AG04450 (cell line): ENCODE measurements around the gene INTS3. TPM values are rescaled to one million over a fixed set of nuclear protein-coding genes. Genes with fewer than 3 reads are reported as not detected.

Experiments
- CTCF ChIA-PET: fragments of 300-600, 350-600 bp; formaldehyde crosslinking; extraction: SDS; loops from one replicate; lab custom pipeline; 2022; ENCODE audit warnings: antibody characterized with exemption, inconsistent platforms; lab: Charles Lee
- POLR2A ChIA-PET: fragments of 350-600 bp; formaldehyde crosslinking; extraction: SDS; loops from one replicate; lab custom pipeline; 2021; ENCODE audit warnings: antibody characterized with exemption, inconsistent platforms; lab: Yijun Ruan, JAX
- DNase-seq: peaks from one replicate; pipeline ENCODE4 v3.0.0-alpha.2; 2011; ENCODE audit warnings: low read depth, low spot score
- H3K27ac ChIP-seq: one replicate; pipeline ENCODE4 v1.5.1; 2012; ENCODE audit warnings: low read depth, low read length, control low read depth
- H3K27me3 ChIP-seq: one replicate; pipeline ENCODE4 v1.6.0; 2012; ENCODE audit warnings: low read length; ENCODE audit not compliant: control insufficient read depth, insufficient read depth
- H3K4me3 ChIP-seq: 2 replicates; pipeline ENCODE4 v1.5.1; 2011; ENCODE audit warnings: mild to moderate bottlenecking, low read depth, low read length, control low read depth
- H3K9me3 ChIP-seq: 2 replicates; pipeline ENCODE4 v1.5.1; 2012; ENCODE audit warnings: low read length; ENCODE audit not compliant: control insufficient read depth, insufficient read depth
- polyA plus RNA-seq: library from polyadenylated mRNA; depleted of rRNA; stranded (reverse); fragments of >200 nt; gene quantifications from 2 replicates; pipeline ENCODE4 v1.2.3, GENCODE V29; 2011; rRNA removed
- small RNA-seq: library from RNA; depleted of rRNA; stranded (forward); fragments of <200 nt; gene quantifications from one replicate; pipeline ENCODE3, GENCODE V24; 2012; ENCODE audit warnings: low read depth; ENCODE audit not compliant: insufficient read length
- TF ChIP-seq, protein P1 (sequence below): IDR thresholded peaks from 2 replicates; pipeline ENCODE4 v1.5.1; 2011; ENCODE audit warnings: low read depth, low read length, control low read depth, inconsistent platforms

The INTS3 gene
- polyA plus RNA-seq, 1 experiment: 45.1 TPM

DNA sequence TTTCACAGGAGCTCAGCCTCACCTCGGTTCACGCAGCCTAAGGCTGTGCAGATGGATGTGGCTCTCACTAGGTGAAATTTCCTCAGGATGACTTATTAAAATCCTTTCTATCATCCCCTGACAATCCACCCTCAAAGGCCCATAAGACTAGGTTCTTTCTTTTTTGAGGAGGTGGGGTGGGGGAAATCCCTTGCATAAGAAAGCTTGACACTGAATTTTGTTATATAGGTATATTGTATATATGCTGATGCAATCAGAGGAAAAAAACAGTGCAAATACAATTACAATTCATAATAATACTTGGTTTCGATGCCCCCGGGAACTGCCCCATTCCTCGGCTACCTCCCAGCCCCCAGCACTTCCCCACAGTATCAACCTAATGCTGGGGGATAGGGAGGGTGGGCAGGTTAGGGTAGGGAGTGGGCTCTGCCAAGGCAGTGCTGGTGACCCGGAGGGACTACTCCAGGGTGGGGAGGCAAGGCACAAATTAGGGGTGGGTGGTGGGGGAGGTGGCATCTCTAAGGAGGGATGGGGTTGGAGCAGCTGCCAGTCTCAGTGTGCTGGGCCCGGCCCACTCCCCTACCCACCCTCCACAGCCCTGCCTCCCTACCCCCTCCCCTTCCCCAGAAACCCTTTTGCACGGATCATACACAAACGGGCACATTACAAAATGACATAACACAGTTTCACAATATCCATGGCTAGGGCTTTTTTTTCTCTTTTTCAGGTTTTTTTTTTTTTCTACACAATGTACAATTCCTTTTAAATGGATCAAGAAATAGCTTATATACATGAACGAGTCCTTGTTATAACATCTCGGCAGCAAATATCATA lies 78.3 kb downstream of the INTS3 start:
- CTCF ChIA-PET: interaction anchor here (1.0 to 3.6 kb wide), 3 partner anchors 9 to 180 kb away, joined by 6 to 16 read pairs (median 12); partner anchors contain the start of gene RAB13
- POLR2A ChIA-PET: interaction anchor here (0.6 to 0.7 kb wide), 4 partner anchors 9 to 157 kb away, joined by 3 to 8 read pairs (median 3); partner anchors contain the start of gene SLC39A1
- DNase-seq: no peak

DNA sequence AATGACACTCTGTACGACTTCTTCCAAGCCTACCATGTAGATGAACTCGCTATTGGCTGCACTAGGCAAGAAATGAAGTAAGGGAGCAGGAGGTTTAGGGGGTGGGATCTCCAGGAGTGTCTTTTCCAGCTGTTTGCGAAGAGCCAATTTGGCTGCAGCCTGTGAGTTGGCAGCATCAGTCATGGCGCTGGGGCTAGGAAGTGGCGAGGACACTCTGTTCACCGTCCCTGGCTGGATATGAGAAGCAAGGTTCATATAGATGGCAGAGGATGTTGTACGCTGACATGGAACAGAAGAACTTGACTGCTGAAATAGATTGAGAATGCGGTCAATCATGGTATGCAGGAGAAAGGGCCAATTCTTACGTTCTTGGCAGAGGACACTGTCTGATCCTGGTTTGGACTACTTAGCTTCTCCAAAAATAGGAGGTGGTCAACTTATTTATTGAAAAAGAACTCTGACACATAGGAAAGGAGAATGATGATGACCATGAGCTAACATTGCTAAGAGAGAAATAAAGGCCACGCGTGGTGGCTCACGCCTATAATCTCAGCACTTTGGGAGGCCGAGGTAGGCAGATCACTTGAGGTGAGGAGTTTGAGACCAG lies 88.5 kb downstream of the INTS3 start:
- POLR2A ChIA-PET: interaction anchor here (0.6 kb wide), 1 partner anchor 11 kb away, joined by 3 read pairs; no protein-coding TSS in a partner anchor

More for the DNA sequence above, 78.3 kb downstream of the INTS3 start:
- no peaks in the 10 kb centered on the region for H3K27me3 ChIP-seq
- peak overlapping the region; percentile 21 for H3K27ac ChIP-seq
- TF ChIP-seq, protein P1, sequence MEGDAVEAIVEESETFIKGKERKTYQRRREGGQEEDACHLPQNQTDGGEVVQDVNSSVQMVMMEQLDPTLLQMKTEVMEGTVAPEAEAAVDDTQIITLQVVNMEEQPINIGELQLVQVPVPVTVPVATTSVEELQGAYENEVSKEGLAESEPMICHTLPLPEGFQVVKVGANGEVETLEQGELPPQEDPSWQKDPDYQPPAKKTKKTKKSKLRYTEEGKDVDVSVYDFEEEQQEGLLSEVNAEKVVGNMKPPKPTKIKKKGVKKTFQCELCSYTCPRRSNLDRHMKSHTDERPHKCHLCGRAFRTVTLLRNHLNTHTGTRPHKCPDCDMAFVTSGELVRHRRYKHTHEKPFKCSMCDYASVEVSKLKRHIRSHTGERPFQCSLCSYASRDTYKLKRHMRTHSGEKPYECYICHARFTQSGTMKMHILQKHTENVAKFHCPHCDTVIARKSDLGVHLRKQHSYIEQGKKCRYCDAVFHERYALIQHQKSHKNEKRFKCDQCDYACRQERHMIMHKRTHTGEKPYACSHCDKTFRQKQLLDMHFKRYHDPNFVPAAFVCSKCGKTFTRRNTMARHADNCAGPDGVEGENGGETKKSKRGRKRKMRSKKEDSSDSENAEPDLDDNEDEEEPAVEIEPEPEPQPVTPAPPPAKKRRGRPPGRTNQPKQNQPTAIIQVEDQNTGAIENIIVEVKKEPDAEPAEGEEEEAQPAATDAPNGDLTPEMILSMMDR: no peak
- H3K4me3 ChIP-seq: no peak overlapping the region
- H3K9me3 ChIP-seq: no peaks in the 10 kb centered on the region

DNA sequence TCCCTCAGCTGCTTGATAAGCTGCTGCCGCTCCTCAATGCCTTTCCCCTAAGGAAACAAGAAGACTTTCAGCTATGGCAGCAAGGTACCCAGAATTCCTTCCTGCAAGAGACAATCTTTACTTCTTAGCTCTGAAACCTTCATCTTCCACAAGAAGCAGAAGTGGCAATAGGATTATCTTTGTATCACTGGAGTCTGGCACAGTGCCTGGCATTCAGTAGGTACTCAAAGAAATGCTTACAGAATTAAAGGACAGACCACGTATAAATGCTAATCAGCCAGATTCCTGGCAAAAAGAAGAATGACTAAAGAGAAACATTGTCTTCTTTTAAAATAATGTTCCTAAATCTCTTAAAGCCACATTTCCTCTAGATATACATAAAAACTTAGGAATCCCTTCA lies 91.0 kb downstream of the INTS3 start:
- ChIA-PET CTCF (interaction anchor here (1.3 to 6.0 kb wide), 2 partner anchors 9 to 168 kb away, joined by 3 to 46 read pairs; partner anchors contain the start of gene RAB13), POLR2A (no interaction called here)
- TF ChIP-seq, protein P1: no peak
- no peaks in the 10 kb centered on the region for H3K9me3 ChIP-seq
- no peak overlapping the region for H3K27ac ChIP-seq
- H3K4me3 ChIP-seq: no peak overlapping the region
- no peak for DNase-seq
- no peaks in the 10 kb centered on the region for H3K27me3 ChIP-seq

More for the DNA sequence above, 88.5 kb downstream of the INTS3 start:
- H3K4me3 ChIP-seq: no peak overlapping the region
- no peaks in the 10 kb centered on the region for H3K27me3 ChIP-seq
- H3K27ac ChIP-seq: no peak overlapping the region
- TF ChIP-seq, protein P1: no peak
- H3K9me3 ChIP-seq: no peaks in the 10 kb centered on the region
- DNase-seq: no peak
- CTCF ChIA-PET: interaction anchor here (1.2 kb wide), 1 partner anchor 130 kb away, joined by 3 read pairs; the partner anchor contains the start of gene DENND4B

Small RNA genes within 50 kb of the gene (small RNA-seq; reads per million reads assigned to genes)
- gene MIR8083 (not detected), gene RF00019 (not detected), gene RN7SL372P (not detected)

Other genes with a start within 250 kb of the INTS3 start
- 1,379 and 2,089 TPM in 2 replicates for gene S100A6, start 192.1 kb upstream of the INTS3 start, polyA plus RNA-seq
- gene S100A5, start 187.1 kb upstream of the INTS3 start, polyA plus RNA-seq: 0.25 and 0.42 TPM in 2 replicates
- 20.0 and 20.7 TPM in 2 replicates for gene S100A4, start 182.2 kb upstream of the INTS3 start, polyA plus RNA-seq
- gene S100A3, start 178.8 kb upstream of the INTS3 start, polyA plus RNA-seq: 1.8 and 3.2 TPM in 2 replicates
- 3.9 and 5.2 TPM in 2 replicates for gene S100A2, start 162.2 kb upstream of the INTS3 start, polyA plus RNA-seq
- 224 and 256 TPM in 2 replicates for gene S100A16, start 114.9 kb upstream of the INTS3 start, polyA plus RNA-seq
- gene S100A14, start 111.7 kb upstream of the INTS3 start, polyA plus RNA-seq: 0.09 TPM in 1 of 2 replicates, not detected in the other
- 310 and 323 TPM in 2 replicates for gene S100A13, start 100.5 kb upstream of the INTS3 start, polyA plus RNA-seq
- 0.21 and 0.31 TPM in 2 replicates for gene S100A1, start 99.6 kb upstream of the INTS3 start, polyA plus RNA-seq
- 49.2 and 59.5 TPM in 2 replicates for gene CHTOP, start 94.0 kb upstream of the INTS3 start, polyA plus RNA-seq
- 54.1 and 56.8 TPM in 2 replicates for gene SNAPIN, start 69.3 kb upstream of the INTS3 start, polyA plus RNA-seq
- 308 and 326 TPM in 2 replicates for gene ILF2, start 57.1 kb upstream of the INTS3 start, polyA plus RNA-seq
- 0.02 TPM in 1 of 2 replicates, not detected in the other for gene NPR1, start 49.4 kb upstream of the INTS3 start, polyA plus RNA-seq
- 9.9 and 14.3 TPM in 2 replicates for gene SLC27A3, start 47.4 kb downstream of the INTS3 start, polyA plus RNA-seq
- 4.8 and 6.8 TPM in 2 replicates for gene GATAD2B, start 194.9 kb downstream of the INTS3 start, polyA plus RNA-seq
- gene DENND4B, start 218.7 kb downstream of the INTS3 start, polyA plus RNA-seq: 10.3 and 13.3 TPM in 2 replicates
- 12.7 and 13.8 TPM in 2 replicates for gene CRTC2, start 230.6 kb downstream of the INTS3 start, polyA plus RNA-seq
- gene SLC39A1, start 235.5 kb downstream of the INTS3 start, polyA plus RNA-seq: 84.0 and 98.6 TPM in 2 replicates
- 7.7 and 10.0 TPM in 2 replicates for gene CREB3L4, start 239.9 kb downstream of the INTS3 start, polyA plus RNA-seq
- 159 and 160 TPM in 2 replicates for gene JTB, start 249.6 kb downstream of the INTS3 start, polyA plus RNA-seq